Nucleus accumbens (tissue), 56 donors: ENCODE results near the gene TMEFF2.
A peak's percentile ranks its signal among the peaks of the same experiment; 100 is the strongest.

ENCODE experiments used
- DNase-seq, 56 donors: peaks; one replicate each; lab custom pipeline; 2025; lab: John Stamatoyannopoulos, UW

The TMEFF2 gene

GRCh38 chr2:192186806-192187205 is 7.9 kb downstream of the TMEFF2 start:
- no peak for DNase-seq

- peak in 7 of 56 donors; percentile 1 to 16 (median 10) for DNase-seq
These were observed 10.4 kb downstream of the TMEFF2 start for GRCh38 chr2:192184349-192184748.

GRCh38 chr2:192183296-192183695 is 11.4 kb downstream of the TMEFF2 start:
- no peak for DNase-seq

- DNase-seq = no peak
These were observed 27.8 kb downstream of the TMEFF2 start for GRCh38 chr2:192166946-192167345.

- no peak for DNase-seq
These were observed 28.9 kb downstream of the TMEFF2 start for GRCh38 chr2:192165842-192166241.

- peak in 29 of 56 donors; percentile 6 to 87 (median 40) for DNase-seq
These were observed 32.2 kb downstream of the TMEFF2 start for GRCh38 chr2:192162392-192163042.

GRCh38 chr2:192161656-192162290 is 33.0 kb downstream of the TMEFF2 start:
- no peak for DNase-seq

GRCh38 chr2:192159736-192160135 is 35.0 kb downstream of the TMEFF2 start:
- no peak for DNase-seq

- no peak for DNase-seq
These were observed 35.5 kb downstream of the TMEFF2 start for GRCh38 chr2:192159208-192159607.

- DNase-seq = no peak
These were observed 37.0 kb downstream of the TMEFF2 start for GRCh38 chr2:192157776-192158175.

- no peak for DNase-seq
These were observed 39.1 kb downstream of the TMEFF2 start for GRCh38 chr2:192155511-192156118.

- no peak for DNase-seq
These were observed 41.2 kb downstream of the TMEFF2 start for GRCh38 chr2:192153561-192153960.

- no peak for DNase-seq
These were observed 42.9 kb downstream of the TMEFF2 start for GRCh38 chr2:192151853-192152252.

- no peak for DNase-seq
These were observed 44.6 kb downstream of the TMEFF2 start for GRCh38 chr2:192150166-192150565.

GRCh38 chr2:192148620-192149321 is 46.0 kb downstream of the TMEFF2 start:
- peak in 1 of 56 donors; percentile 6 for DNase-seq

- DNase-seq = no peak
These were observed 46.5 kb downstream of the TMEFF2 start for GRCh38 chr2:192148241-192148619.

- DNase-seq = no peak
These were observed 48.4 kb downstream of the TMEFF2 start for GRCh38 chr2:192146069-192147015.

GRCh38 chr2:192145496-192145895 is 49.2 kb downstream of the TMEFF2 start:
- no peak for DNase-seq

GRCh38 chr2:192140236-192140839 is 54.4 kb downstream of the TMEFF2 start:
- DNase-seq = no peak

GRCh38 chr2:192139813-192140212 is 54.9 kb downstream of the TMEFF2 start:
- DNase-seq = no peak
